GM23338 (cell line): ENCODE results near the gene EGFR. TPM values are rescaled to one million over a fixed set of nuclear protein-coding genes. Genes with fewer than 3 reads are reported as not detected.

Source experiments
- CREB1 ChIP-seq: fragments of 250-450 bp; sonication (Bioruptor Pico); IDR thresholded peaks from 2 replicates; pipeline ENCODE4 v1.5.0; 2020; ENCODE audit warnings: low read depth, mild to moderate bottlenecking, moderate library complexity
- POLR2AphosphoS5 ChIP-seq: IDR thresholded peaks from 2 replicates; pipeline ENCODE4 v1.6.1; 2016; ENCODE audit warnings: antibody characterized with exemption, low read depth
- STAT1 ChIP-seq: IDR thresholded peaks from one replicate; pipeline ENCODE4 v1.6.1; 2016; ENCODE audit warnings: antibody characterized with exemption; ENCODE audit not compliant: unreplicated experiment
- ZNF331 ChIP-seq: fragments of 250-450 bp; sonication (Bioruptor Pico); IDR thresholded peaks from 2 replicates; pipeline ENCODE4 v1.5.0; 2020; ENCODE audit warnings: low read depth, mild to moderate bottlenecking, moderate library complexity
- polyA plus RNA-seq: library from polyadenylated mRNA; unstranded; fragments of >200 nt; fragmentation: Nextera tagmentation; extraction: Ambion mirVana; gene quantifications from 2 replicates; pipeline ENCODE4 v1.2.1, GENCODE V29; 2016
- total RNA-seq: library from RNA; depleted of rRNA; stranded (reverse); fragments of >200 nt; shearing (Covaris generic); gene quantifications from 2 replicates; pipeline ENCODE4 v1.2.3, GENCODE V29; 2014
- TF ChIP-seq, protein P1 (sequence below): fragments of 250-450 bp; sonication (Bioruptor Pico); IDR thresholded peaks from 2 replicates; pipeline ENCODE4 v1.5.0; 2020; ENCODE audit warnings: mild to moderate bottlenecking, moderate library complexity
- TF ChIP-seq, protein P2 (sequence below): IDR thresholded peaks from one replicate; pipeline ENCODE4 v1.6.1; 2018; ENCODE audit warnings: antibody characterized with exemption; ENCODE audit not compliant: unreplicated experiment

The EGFR gene
- total and polyA plus RNA-seq, 2 experiments from 2014 or later: 1.5 to 4.5 TPM

DNA sequence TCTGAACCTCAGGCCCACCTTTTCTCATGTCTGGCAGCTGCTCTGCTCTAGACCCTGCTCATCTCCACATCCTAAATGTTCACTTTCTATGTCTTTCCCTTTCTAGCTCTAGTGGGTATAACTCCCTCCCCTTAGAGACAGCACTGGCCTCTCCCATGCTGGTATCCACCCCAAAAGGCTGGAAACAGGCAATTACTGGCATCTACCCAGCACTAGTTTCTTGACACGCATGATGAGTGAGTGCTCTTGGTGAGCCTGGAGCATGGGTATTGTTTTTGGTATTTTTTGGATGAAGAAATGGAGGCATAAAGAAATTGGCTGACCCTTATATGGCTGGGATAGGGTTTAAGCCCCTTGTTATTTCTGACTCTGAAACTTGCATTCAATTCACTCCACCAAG is 156.0 kb downstream of the EGFR start (continued):
- TF ChIP-seq, protein P1, sequence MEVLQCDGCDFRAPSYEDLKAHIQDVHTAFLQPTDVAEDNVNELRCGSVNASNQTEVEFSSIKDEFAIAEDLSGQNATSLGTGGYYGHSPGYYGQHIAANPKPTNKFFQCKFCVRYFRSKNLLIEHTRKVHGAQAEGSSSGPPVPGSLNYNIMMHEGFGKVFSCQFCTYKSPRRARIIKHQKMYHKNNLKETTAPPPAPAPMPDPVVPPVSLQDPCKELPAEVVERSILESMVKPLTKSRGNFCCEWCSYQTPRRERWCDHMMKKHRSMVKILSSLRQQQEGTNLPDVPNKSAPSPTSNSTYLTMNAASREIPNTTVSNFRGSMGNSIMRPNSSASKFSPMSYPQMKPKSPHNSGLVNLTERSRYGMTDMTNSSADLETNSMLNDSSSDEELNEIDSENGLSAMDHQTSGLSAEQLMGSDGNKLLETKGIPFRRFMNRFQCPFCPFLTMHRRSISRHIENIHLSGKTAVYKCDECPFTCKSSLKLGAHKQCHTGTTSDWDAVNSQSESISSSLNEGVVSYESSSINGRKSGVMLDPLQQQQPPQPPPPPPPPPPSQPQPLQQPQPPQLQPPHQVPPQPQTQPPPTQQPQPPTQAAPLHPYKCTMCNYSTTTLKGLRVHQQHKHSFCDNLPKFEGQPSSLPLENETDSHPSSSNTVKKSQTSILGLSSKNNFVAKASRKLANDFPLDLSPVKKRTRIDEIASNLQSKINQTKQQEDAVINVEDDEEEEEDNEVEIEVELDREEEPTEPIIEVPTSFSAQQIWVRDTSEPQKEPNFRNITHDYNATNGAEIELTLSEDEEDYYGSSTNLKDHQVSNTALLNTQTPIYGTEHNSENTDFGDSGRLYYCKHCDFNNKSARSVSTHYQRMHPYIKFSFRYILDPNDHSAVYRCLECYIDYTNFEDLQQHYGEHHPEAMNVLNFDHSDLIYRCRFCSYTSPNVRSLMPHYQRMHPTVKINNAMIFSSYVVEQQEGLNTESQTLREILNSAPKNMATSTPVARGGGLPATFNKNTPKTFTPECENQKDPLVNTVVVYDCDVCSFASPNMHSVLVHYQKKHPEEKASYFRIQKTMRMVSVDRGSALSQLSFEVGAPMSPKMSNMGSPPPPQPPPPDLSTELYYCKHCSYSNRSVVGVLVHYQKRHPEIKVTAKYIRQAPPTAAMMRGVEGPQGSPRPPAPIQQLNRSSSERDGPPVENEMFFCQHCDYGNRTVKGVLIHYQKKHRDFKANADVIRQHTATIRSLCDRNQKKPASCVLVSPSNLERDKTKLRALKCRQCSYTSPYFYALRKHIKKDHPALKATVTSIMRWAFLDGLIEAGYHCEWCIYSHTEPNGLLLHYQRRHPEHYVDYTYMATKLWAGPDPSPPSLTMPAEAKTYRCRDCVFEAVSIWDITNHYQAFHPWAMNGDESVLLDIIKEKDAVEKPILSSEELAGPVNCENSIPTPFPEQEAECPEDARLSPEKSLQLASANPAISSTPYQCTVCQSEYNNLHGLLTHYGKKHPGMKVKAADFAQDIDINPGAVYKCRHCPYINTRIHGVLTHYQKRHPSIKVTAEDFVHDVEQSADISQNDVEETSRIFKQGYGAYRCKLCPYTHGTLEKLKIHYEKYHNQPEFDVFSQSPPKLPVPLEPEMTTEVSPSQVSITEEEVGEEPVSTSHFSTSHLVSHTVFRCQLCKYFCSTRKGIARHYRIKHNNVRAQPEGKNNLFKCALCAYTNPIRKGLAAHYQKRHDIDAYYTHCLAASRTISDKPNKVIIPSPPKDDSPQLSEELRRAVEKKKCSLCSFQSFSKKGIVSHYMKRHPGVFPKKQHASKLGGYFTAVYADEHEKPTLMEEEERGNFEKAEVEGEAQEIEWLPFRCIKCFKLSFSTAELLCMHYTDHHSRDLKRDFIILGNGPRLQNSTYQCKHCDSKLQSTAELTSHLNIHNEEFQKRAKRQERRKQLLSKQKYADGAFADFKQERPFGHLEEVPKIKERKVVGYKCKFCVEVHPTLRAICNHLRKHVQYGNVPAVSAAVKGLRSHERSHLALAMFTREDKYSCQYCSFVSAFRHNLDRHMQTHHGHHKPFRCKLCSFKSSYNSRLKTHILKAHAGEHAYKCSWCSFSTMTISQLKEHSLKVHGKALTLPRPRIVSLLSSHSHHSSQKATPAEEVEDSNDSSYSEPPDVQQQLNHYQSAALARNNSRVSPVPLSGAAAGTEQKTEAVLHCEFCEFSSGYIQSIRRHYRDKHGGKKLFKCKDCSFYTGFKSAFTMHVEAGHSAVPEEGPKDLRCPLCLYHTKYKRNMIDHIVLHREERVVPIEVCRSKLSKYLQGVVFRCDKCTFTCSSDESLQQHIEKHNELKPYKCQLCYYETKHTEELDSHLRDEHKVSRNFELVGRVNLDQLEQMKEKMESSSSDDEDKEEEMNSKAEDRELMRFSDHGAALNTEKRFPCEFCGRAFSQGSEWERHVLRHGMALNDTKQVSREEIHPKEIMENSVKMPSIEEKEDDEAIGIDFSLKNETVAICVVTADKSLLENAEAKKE (CRISPR knock-in tag): no peak
- TF ChIP-seq, protein P2, sequence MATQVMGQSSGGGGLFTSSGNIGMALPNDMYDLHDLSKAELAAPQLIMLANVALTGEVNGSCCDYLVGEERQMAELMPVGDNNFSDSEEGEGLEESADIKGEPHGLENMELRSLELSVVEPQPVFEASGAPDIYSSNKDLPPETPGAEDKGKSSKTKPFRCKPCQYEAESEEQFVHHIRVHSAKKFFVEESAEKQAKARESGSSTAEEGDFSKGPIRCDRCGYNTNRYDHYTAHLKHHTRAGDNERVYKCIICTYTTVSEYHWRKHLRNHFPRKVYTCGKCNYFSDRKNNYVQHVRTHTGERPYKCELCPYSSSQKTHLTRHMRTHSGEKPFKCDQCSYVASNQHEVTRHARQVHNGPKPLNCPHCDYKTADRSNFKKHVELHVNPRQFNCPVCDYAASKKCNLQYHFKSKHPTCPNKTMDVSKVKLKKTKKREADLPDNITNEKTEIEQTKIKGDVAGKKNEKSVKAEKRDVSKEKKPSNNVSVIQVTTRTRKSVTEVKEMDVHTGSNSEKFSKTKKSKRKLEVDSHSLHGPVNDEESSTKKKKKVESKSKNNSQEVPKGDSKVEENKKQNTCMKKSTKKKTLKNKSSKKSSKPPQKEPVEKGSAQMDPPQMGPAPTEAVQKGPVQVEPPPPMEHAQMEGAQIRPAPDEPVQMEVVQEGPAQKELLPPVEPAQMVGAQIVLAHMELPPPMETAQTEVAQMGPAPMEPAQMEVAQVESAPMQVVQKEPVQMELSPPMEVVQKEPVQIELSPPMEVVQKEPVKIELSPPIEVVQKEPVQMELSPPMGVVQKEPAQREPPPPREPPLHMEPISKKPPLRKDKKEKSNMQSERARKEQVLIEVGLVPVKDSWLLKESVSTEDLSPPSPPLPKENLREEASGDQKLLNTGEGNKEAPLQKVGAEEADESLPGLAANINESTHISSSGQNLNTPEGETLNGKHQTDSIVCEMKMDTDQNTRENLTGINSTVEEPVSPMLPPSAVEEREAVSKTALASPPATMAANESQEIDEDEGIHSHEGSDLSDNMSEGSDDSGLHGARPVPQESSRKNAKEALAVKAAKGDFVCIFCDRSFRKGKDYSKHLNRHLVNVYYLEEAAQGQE: no peak
- TF ChIP-seq POLR2AphosphoS5 (no peak), ZNF331 (CRISPR knock-in tag) (no peak), STAT1 (no peak), CREB1 (CRISPR knock-in tag) (no peak)
